H9 (cell line): ENCODE data around the gene MGAT5B. TPM values are rescaled to one million over a fixed set of nuclear protein-coding genes. Genes with fewer than 3 reads are reported as not detected.

Experiments used
- DNase-seq: peaks from one replicate; pipeline ENCODE4 v3.0.0-alpha.2; 2017
- H2AFZ ChIP-seq: one replicate; pipeline ENCODE4 v1.6.1; 2013; ENCODE audit warnings: mild to moderate bottlenecking, low read length, control low read depth, moderate library complexity
- H2AK5ac ChIP-seq: 2 replicates; pipeline ENCODE4 v1.6.1; 2013; ENCODE audit warnings: low read length, control low read depth, mixed read lengths; ENCODE audit not compliant: insufficient read length
- H2BK120ac ChIP-seq: one replicate; pipeline ENCODE4 v1.6.1; 2013; ENCODE audit warnings: low read depth, mild to moderate bottlenecking, low read length, control low read depth, inconsistent platforms; ENCODE audit not compliant: poor library complexity, severe bottlenecking
- H2BK12ac ChIP-seq: 2 replicates; pipeline ENCODE4 v1.6.1; 2013; ENCODE audit warnings: low read length, control low read depth, mixed read lengths, low read depth; ENCODE audit not compliant: insufficient read length
- H2BK15ac ChIP-seq: 2 replicates; pipeline ENCODE4 v1.6.1; 2013; ENCODE audit warnings: low read depth, low read length, control low read depth
- H2BK20ac ChIP-seq: one replicate; pipeline ENCODE4 v1.6.1; 2013; ENCODE audit warnings: low read depth, mild to moderate bottlenecking, low read length, control low read depth, inconsistent platforms; ENCODE audit not compliant: poor library complexity, severe bottlenecking
- H2BK5ac ChIP-seq: 2 replicates; pipeline ENCODE4 v1.6.1; 2013; ENCODE audit warnings: low read length, control low read depth, mixed read lengths; ENCODE audit not compliant: insufficient read length
- H3K14ac ChIP-seq: 2 replicates; pipeline ENCODE4 v1.6.1; 2013; ENCODE audit warnings: low read length, control low read depth; ENCODE audit not compliant: insufficient read depth
- H3K18ac ChIP-seq: 2 replicates; pipeline ENCODE4 v1.6.1; 2013; ENCODE audit warnings: low read depth, mild to moderate bottlenecking, mixed read lengths, low read length, control low read depth; ENCODE audit not compliant: insufficient read length
- H3K23ac ChIP-seq: 2 replicates; pipeline ENCODE4 v1.6.1; 2013; ENCODE audit warnings: low read length, control low read depth, mixed read lengths, low read depth; ENCODE audit not compliant: insufficient read length
- H3K23me2 ChIP-seq: 2 replicates; pipeline ENCODE4 v1.6.1; 2013; ENCODE audit warnings: low read depth, mild to moderate bottlenecking, mixed read lengths, low read length, control low read depth; ENCODE audit not compliant: insufficient read length, poor library complexity, severe bottlenecking
- H3K27ac ChIP-seq: 2 replicates; pipeline ENCODE4 v1.5.1; 2013; ENCODE audit warnings: low read length, control low read depth, mixed read lengths, low read depth; ENCODE audit not compliant: insufficient read length
- H3K27me3 ChIP-seq: 2 replicates; pipeline ENCODE4 v1.6.1; 2013; ENCODE audit warnings: low read length, control low read depth, inconsistent platforms; ENCODE audit not compliant: insufficient read depth
- H3K4ac ChIP-seq: 2 replicates; pipeline ENCODE4 v1.6.1; 2013; ENCODE audit warnings: low read depth, mild to moderate bottlenecking, control low read depth, inconsistent platforms, low read length, moderate library complexity
- H3K4me1 ChIP-seq: 2 replicates; pipeline ENCODE4 v1.6.1; 2013; ENCODE audit warnings: low read length, control low read depth, inconsistent platforms; ENCODE audit not compliant: insufficient read depth
- H3K4me2 ChIP-seq: 2 replicates; pipeline ENCODE4 v1.6.1; 2013; ENCODE audit warnings: low read length, control low read depth, mixed read lengths; ENCODE audit not compliant: insufficient read length, insufficient read depth
- H3K56ac ChIP-seq: 2 replicates; pipeline ENCODE4 v1.6.1; 2013; ENCODE audit warnings: low read depth, mild to moderate bottlenecking, mixed read lengths, low read length, control low read depth; ENCODE audit not compliant: insufficient read length
- H3K79me1 ChIP-seq: 2 replicates; pipeline ENCODE4 v1.6.1; 2013; ENCODE audit warnings: low read depth, mild to moderate bottlenecking, moderate library complexity, low read length, control low read depth, inconsistent platforms; ENCODE audit not compliant: insufficient read depth, poor library complexity, severe bottlenecking
- H3K79me2 ChIP-seq: 2 replicates; pipeline ENCODE4 v1.6.1; 2013; ENCODE audit warnings: low read length, control low read depth, inconsistent platforms; ENCODE audit not compliant: insufficient read depth
- H3K9ac ChIP-seq: 2 replicates; pipeline ENCODE4 v1.6.1; 2013; ENCODE audit warnings: low read length, control low read depth, mixed read lengths; ENCODE audit not compliant: insufficient read length; ENCODE audit errors: extremely low read depth
- H3K9me3 ChIP-seq: one replicate; pipeline ENCODE4 v1.6.1; 2013; ENCODE audit warnings: low read depth, low read length, inconsistent platforms; ENCODE audit not compliant: control insufficient read depth
- H3T11ph ChIP-seq: one replicate; pipeline ENCODE4 v1.6.1; 2013; ENCODE audit warnings: mild to moderate bottlenecking, low read length, control low read depth, inconsistent platforms
- H4K20me1 ChIP-seq: one replicate; pipeline ENCODE4 v1.6.1; 2013; ENCODE audit not compliant: control insufficient read depth, insufficient read length, insufficient read depth
- H4K5ac ChIP-seq: 2 replicates; pipeline ENCODE4 v1.6.1; 2013; ENCODE audit warnings: low read depth, mild to moderate bottlenecking, mixed read lengths, low read length, control low read depth; ENCODE audit not compliant: insufficient read length
- H4K8ac ChIP-seq: replicated peaks from 2 replicates; pipeline ENCODE4 v1.6.1; 2013; ENCODE audit warnings: low read length, control low read depth, mixed read lengths, low read depth; ENCODE audit not compliant: insufficient read length
- H4K91ac ChIP-seq: 2 replicates; pipeline ENCODE4 v1.6.1; 2013; ENCODE audit warnings: low read depth, mild to moderate bottlenecking, moderate library complexity, mixed read lengths, low read length, control low read depth; ENCODE audit not compliant: insufficient read length
- H3K27ac Mint-ChIP-seq, 3 experiments: 2 replicates in 2 of 3; 3 replicates in 1 of 3; pipeline ENCODE4 v1.8.0; 2020 to 2021; ENCODE audit warnings: mixed read lengths in 3 of 3, mild to moderate bottlenecking in 1 of 3, moderate library complexity in 1 of 3
- H3K27me3 Mint-ChIP-seq: 2 replicates; pipeline ENCODE4 v1.8.0; 2021; ENCODE audit warnings: low read depth, mild to moderate bottlenecking, moderate library complexity, mixed read lengths
- H3K36me3 Mint-ChIP-seq, 3 experiments: 2 replicates in 2 of 3; 3 replicates in 1 of 3; pipeline ENCODE4 v1.8.0; 2020 to 2021; ENCODE audit warnings: low read depth in 3 of 3, mixed read lengths in 3 of 3; ENCODE audit not compliant: insufficient read depth in 1 of 3
- H3K4me1 Mint-ChIP-seq, 2 experiments: 2 replicates each; pipeline ENCODE4 v1.8.0; 2020; ENCODE audit warnings: mixed read lengths in 2 of 2
- H3K4me3 Mint-ChIP-seq, 2 experiments: 2 replicates in 1 of 2; 3 replicates in 1 of 2; pipeline ENCODE4 v1.8.0; 2020 to 2021; ENCODE audit warnings: mild to moderate bottlenecking in 2 of 2, mixed read lengths in 2 of 2, moderate library complexity in 1 of 2
- H3K9me3 Mint-ChIP-seq, 2 experiments: 2 replicates in 1 of 2; 3 replicates in 1 of 2; pipeline ENCODE4 v1.8.0; 2020; ENCODE audit warnings: mild to moderate bottlenecking in 2 of 2, mixed read lengths in 2 of 2, moderate library complexity in 1 of 2
- WGBS: extraction: QIAGEN DNeasy Blood & Tissue Kit; methylation state at CpG from one replicate; pipeline ENCODE4 v1.1.7; 2013; ENCODE audit warnings: missing lambda C conversion rate, low lambda C conversion rate, mixed read lengths; ENCODE audit not compliant: insufficient read length; ENCODE audit errors: extremely low coverage; 5-methylcytosine and 5-hydroxymethylcytosine counted together
- total RNA-seq: library from RNA; stranded (reverse); gene quantifications from 2 replicates; pipeline ENCODE4 v1.2.1, GENCODE V29; 2021
- TF ChIP-seq, protein P1 (sequence below): fragments of 200-600 bp; sonication (generic); conservative IDR thresholded peaks from 3 replicates; pipeline ENCODE4 v1.8.0; 2021; ENCODE audit warnings: antibody characterized with exemption, mild to moderate bottlenecking

The MGAT5B gene
- total RNA-seq, 1 experiment from 2014 or later, result 4.9 TPM

DNA sequence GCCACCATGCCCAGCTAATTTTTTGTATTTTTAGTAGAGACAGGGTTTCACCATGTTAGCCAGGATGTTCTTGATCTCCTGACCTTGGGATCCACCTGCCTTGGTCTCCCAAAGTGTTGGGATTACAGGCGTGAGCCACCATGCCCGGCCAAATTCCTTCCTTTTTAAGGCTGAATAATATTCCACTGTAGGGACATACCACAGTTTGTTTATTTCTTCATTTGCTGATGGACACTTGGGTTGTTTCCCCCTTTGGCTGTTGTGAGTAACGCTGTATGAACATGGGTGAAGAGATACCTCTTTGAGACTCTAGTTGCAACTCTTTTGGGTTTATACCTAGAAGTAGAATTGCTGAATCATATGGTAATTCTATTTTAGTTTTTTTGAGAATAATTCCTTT, 13.1 kb upstream of the MGAT5B start:
- Histone ChIP-seq H3K79me2 (no peaks in the 10 kb centered on the region), H2BK20ac (no peak overlapping the region), H2AK5ac (no peak overlapping the region), H2BK12ac (no peak overlapping the region), H3K18ac (no peak overlapping the region), H3K23me2 (no peaks in the 10 kb centered on the region), H3K27me3 (no peaks in the 10 kb centered on the region), H3K14ac (no peak overlapping the region), H3K56ac (no peak overlapping the region), H3K9ac (no peak overlapping the region), H4K8ac (no peak overlapping the region), H4K91ac (no peak overlapping the region), H2BK5ac (no peak overlapping the region), H2BK120ac (no peak overlapping the region), H3K9me3 (no peaks in the 10 kb centered on the region), H3K4me2 (no peak overlapping the region), H3T11ph (no peak overlapping the region), H3K79me1 (no peaks in the 10 kb centered on the region), H4K5ac (no peak overlapping the region), H3K27ac (no peak overlapping the region), H3K4me1 (no peaks in the 10 kb centered on the region), H2BK15ac (no peak overlapping the region), H2AFZ (no peak overlapping the region), H4K20me1 (no peaks in the 10 kb centered on the region), H3K23ac (no peak overlapping the region), H3K4ac (no peak overlapping the region)
- H3K9me3 Mint-ChIP-seq, result peaks cover 0 to 2% of the 10 kb centered on the region in 2 experiments; a peak in 2 of 5 replicates
- H3K27me3 Mint-ChIP-seq, result peaks cover 7% of the 10 kb centered on the region
- no CpG with 5 or more reads among the region's 3 CpGs for WGBS
- H3K27ac Mint-ChIP-seq, result no peak overlapping the region
- no peaks in the 10 kb centered on the region for H3K36me3 Mint-ChIP-seq
- TF ChIP-seq, protein P1, sequence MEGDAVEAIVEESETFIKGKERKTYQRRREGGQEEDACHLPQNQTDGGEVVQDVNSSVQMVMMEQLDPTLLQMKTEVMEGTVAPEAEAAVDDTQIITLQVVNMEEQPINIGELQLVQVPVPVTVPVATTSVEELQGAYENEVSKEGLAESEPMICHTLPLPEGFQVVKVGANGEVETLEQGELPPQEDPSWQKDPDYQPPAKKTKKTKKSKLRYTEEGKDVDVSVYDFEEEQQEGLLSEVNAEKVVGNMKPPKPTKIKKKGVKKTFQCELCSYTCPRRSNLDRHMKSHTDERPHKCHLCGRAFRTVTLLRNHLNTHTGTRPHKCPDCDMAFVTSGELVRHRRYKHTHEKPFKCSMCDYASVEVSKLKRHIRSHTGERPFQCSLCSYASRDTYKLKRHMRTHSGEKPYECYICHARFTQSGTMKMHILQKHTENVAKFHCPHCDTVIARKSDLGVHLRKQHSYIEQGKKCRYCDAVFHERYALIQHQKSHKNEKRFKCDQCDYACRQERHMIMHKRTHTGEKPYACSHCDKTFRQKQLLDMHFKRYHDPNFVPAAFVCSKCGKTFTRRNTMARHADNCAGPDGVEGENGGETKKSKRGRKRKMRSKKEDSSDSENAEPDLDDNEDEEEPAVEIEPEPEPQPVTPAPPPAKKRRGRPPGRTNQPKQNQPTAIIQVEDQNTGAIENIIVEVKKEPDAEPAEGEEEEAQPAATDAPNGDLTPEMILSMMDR, result no peak
- DNase-seq, result no peak
- H3K4me3 Mint-ChIP-seq, result no peak overlapping the region
- H3K4me1 Mint-ChIP-seq, result peaks cover 2 to 10% of the 10 kb centered on the region in 2 experiments; a peak in 3 of 4 replicates
